ENCODE measurements around the gene ZNRF2. TPM values are rescaled to one million over a fixed set of nuclear protein-coding genes. Genes with fewer than 3 reads are reported as not detected.
"Not testable (repeated sequence)": the region's sequence is repeated elsewhere in the genome, so short reads cannot be mapped to it uniquely, and the experiment has no call there.

Gene ZNRF2
- total RNA-seq, 4 donors from 2014 or later = 19.6 to 26.3 (median 22.5) TPM

GRCh38 chr7:30286749-30287148, 2.4 kb downstream of the ZNRF2 start:
- intact Hi-C loops (cut with DNase I) = no loop called here
- H3K27me3 ChIP-seq = no peaks in the 10 kb centered on the region
- peak overlapping the region; percentile 90 to 100 (median 100) for H3K27ac ChIP-seq
- no peak for DNase-seq
- H3K36me3 ChIP-seq = no peaks in the 10 kb centered on the region
- H3K4me1 ChIP-seq = peaks cover 5 to 68% (median 27%) of the 10 kb centered on the region in 3 donors
- TF ChIP-seq POLR2A (IDR thresholded peaks at IDR 0.05) (no peak), CTCF (IDR thresholded peaks at IDR 0.05) (no peak)
- peak overlapping the region; percentile 89 to 96 (median 92) for H3K4me3 ChIP-seq
- H3K9me3 ChIP-seq = no peaks in the 10 kb centered on the region
- 37 to 49% methylated on average over 11 of the region's 11 CpGs for WGBS, 2 donors

DNA sequence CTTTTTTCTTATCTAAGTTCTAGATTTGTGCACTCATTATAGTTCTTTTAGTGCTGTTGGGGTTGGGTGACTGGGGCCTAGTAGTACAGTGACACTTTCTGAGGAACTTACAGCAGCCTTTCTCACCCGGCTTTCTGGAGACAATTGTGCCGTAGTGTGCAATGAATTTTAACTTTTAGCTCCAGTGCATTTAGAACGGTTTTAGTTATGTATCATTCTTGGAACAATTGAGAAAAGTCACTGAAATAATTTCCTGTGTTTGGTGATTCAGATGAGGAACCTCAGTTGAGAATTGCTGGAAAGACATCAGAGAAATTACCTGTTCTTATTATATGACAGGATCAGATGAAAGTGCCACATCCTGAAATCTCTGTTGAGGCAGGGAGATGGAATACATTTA, 3.2 kb downstream of the ZNRF2 start:
- H3K27me3 ChIP-seq; DNase-seq; H3K9me3 ChIP-seq; intact Hi-C loops (cut with DNase I); H3K36me3 ChIP-seq: not testable (repeated sequence)
- Histone ChIP-seq H3K4me3 (peak overlapping the region in 2 of 4 donors; percentile 91 to 96), H3K27ac (peak overlapping the region in 2 of 4 donors; percentile 11 to 54), H3K4me1 (peaks cover 5 to 64% (median 27%) of the 10 kb centered on the region in 3 donors)
- 33 to 36% methylated on average over 3 of the region's 3 CpGs for WGBS, 2 donors

- intact Hi-C loops (cut with DNase I) = loop anchor here (10.0 kb wide), 1 partner anchor 115 kb away; no protein-coding TSS in a partner anchor
- peaks cover 5 to 62% (median 23%) of the 10 kb centered on the region in 3 donors for H3K4me1 ChIP-seq
- H3K9me3 ChIP-seq, DNase-seq, H3K4me3 ChIP-seq, H3K27ac ChIP-seq, H3K36me3 ChIP-seq, H3K27me3 ChIP-seq: not testable (repeated sequence)
- WGBS, 2 donors = 73 to 90% methylated on average over 2 of the region's 2 CpGs
These were observed 5.2 kb downstream of the ZNRF2 start for GRCh38 chr7:30289634-30290033.

- intact Hi-C loops (cut with DNase I) = loop anchor here (10.0 kb wide), 1 partner anchor 114 kb away; no protein-coding TSS in a partner anchor
- WGBS, 2 donors = 30 to 31% methylated on average over 3 of the region's 3 CpGs
- not testable (repeated sequence) for H3K9me3 ChIP-seq, H3K4me3 ChIP-seq, H3K27me3 ChIP-seq, H3K36me3 ChIP-seq, DNase-seq
- Histone ChIP-seq H3K27ac (peak overlapping the region in 1 of 4 donors; percentile 4), H3K4me1 (peaks cover 5 to 62% (median 23%) of the 10 kb centered on the region in 3 donors)
These were observed 5.9 kb downstream of the ZNRF2 start for GRCh38 chr7:30290317-30290716.

DNA sequence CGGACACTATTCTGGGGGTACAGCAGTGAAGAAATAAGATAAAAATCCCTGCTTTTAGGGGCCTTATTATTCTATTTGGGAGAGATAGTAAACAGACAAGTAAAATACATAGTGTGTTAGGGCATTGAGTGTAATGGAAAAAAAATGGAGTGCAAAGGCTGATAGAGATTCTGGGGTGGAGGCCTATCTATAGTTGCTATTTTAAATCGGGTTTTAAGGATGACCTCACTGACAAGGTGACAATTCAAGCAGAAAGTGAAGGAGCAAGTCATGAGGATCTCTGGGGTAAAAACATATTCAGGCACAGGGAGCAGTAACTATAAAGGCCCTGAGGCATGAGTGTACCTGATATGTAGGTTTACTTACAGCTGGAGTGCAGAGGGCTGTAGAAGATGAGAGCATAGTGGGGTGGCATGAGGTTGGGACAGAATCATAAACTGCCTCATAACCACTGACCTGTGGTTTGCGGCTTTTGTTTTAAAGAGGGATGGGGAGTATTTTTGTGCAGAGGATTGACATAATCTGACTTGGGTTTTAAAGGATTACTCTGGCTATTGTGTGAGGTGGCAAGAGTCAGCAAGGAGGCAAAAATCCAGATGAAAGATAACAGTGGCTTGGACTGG, 8.1 kb downstream of the ZNRF2 start:
- WGBS, 2 donors = 85 to 86% methylated on average over 3 of the region's 3 CpGs
- H3K4me1 ChIP-seq = peaks cover 5 to 49% (median 17%) of the 10 kb centered on the region in 3 donors
- intact Hi-C loops (cut with DNase I) = loop anchor here (10.0 kb wide), 1 partner anchor 112 kb away; no protein-coding TSS in a partner anchor
- H3K9me3 ChIP-seq, H3K4me3 ChIP-seq, DNase-seq, H3K27me3 ChIP-seq, H3K36me3 ChIP-seq, H3K27ac ChIP-seq: not testable (repeated sequence)

DNA sequence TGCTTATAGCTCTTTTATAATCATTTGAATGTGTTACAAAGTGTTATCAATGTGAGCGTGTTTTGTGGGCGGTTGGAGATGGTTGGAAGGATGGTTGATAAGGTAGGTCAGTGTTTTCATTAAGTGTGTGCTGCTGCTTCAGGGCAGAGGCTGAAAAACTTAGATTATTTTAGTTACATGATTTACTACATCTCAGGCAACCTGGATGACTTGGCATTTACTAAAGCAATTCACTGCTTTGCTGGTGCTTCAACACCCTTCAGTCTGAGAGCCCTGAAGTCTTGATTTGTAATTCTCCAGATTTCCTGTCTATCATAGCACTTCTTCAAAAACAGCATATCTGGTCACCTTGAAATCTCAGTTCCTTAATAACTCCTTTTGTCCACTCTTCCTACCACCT, 11.9 kb downstream of the ZNRF2 start:
- not testable (repeated sequence) for H3K36me3 ChIP-seq, H3K27me3 ChIP-seq, H3K27ac ChIP-seq, H3K9me3 ChIP-seq, H3K4me3 ChIP-seq, DNase-seq
- intact Hi-C loops (cut with DNase I) = loop anchor here (10.0 kb wide), 1 partner anchor 108 kb away; no protein-coding TSS in a partner anchor
- WGBS, 2 donors = 69 to 88% methylated on average over 2 of the region's 2 CpGs
- peaks cover 0 to 34% (median 3%) of the 10 kb centered on the region in 3 donors for H3K4me1 ChIP-seq

DNA sequence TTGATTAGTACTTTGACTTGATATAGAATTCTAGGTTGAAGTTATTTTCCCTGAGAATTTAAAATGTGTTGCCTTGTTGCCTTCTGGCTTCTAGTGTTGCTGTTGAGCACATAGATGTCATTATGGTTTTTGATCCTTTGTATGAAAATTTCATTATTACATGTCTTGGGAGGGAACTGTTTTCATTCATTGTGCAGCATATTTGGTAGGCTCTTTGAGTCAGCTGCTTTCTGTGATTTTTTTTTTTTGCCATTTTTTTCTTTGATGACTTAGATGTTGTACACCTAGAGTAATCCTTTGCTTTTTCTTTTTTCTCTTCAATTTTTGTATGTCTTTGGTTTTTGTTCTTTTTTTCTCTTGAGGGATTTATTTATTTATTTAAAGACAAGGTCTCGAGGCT, 13.1 kb downstream of the ZNRF2 start:
- peaks cover 0 to 43% (median 11%) of the 10 kb centered on the region in 3 donors for H3K4me1 ChIP-seq

GRCh38 chr7:30298409-30298808, 14.0 kb downstream of the ZNRF2 start:
- not testable (repeated sequence) for H3K4me3 ChIP-seq, H3K36me3 ChIP-seq, H3K27me3 ChIP-seq, H3K27ac ChIP-seq, DNase-seq, H3K9me3 ChIP-seq
- peaks cover 0 to 47% (median 11%) of the 10 kb centered on the region in 3 donors for H3K4me1 ChIP-seq
- intact Hi-C loops (cut with DNase I) = loop anchor here (10.0 kb wide), 1 partner anchor 106 kb away; no protein-coding TSS in a partner anchor
- WGBS, 2 donors = 42 to 96% methylated on average over 2 to 3 of the region's 3 CpGs

More for the DNA sequence above, 13.1 kb downstream of the ZNRF2 start:
- not testable (repeated sequence) for H3K27me3 ChIP-seq, H3K36me3 ChIP-seq, H3K4me3 ChIP-seq, H3K27ac ChIP-seq, H3K9me3 ChIP-seq, DNase-seq
- intact Hi-C loops (cut with DNase I) = loop anchor here (10.0 kb wide), 1 partner anchor 107 kb away; no protein-coding TSS in a partner anchor
- WGBS, 2 donors = 100% methylated on average over 1 of the region's 1 CpG

All from esophagus squamous epithelium (tissue), 5 donors.